ENCODE results near the gene KRTAP29-1.

DNA sequence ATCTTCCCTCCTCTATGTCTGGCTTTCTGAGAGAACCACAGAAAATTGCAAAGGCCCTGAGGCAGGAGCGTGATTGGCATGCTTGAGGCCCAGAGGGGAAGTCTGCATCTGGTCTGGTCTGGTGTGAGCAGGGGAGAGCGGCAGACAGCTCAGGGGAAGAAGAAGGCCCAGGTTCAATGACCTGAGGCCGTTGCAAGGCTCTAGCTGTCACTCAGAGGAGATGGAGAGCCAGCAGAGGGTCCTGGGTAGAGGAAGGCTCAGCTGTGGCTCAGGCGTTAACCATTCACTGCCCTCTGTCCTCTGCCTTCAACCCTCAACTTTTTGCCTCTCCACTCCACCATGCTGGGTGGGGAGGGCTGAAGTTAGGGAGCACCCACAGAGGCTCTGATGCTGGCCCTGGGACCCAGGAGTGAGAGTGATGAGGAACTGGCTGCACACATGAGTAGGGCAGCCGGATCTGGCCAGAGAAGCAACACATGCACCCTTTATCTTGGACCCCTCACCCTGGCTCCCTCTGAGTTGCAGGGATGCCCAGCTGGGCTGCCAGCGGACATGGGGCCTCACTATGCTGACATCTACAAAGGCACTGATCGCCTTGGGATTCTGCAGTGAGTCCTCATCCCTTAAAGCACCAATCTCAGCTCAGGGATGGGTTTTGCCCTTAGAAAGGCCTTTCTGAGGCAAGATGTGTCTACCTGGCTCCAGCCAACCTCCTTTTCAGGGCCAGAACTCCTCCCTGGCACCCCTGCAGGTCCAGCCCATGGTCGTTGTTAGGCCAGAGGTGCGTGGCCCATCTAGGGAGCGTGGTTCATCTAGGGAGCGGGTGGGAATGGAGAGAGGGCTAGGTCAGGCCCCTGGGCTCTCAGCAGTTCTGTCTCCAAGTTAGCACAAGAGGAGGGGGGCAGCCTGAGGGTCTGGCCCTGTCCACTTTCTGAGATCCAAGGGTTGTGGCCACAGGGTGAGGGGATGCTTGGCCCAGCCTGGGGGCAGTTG lies 20.5 kb upstream of the KRTAP29-1 start:
- TF ChIP-seq, protein P1, sequence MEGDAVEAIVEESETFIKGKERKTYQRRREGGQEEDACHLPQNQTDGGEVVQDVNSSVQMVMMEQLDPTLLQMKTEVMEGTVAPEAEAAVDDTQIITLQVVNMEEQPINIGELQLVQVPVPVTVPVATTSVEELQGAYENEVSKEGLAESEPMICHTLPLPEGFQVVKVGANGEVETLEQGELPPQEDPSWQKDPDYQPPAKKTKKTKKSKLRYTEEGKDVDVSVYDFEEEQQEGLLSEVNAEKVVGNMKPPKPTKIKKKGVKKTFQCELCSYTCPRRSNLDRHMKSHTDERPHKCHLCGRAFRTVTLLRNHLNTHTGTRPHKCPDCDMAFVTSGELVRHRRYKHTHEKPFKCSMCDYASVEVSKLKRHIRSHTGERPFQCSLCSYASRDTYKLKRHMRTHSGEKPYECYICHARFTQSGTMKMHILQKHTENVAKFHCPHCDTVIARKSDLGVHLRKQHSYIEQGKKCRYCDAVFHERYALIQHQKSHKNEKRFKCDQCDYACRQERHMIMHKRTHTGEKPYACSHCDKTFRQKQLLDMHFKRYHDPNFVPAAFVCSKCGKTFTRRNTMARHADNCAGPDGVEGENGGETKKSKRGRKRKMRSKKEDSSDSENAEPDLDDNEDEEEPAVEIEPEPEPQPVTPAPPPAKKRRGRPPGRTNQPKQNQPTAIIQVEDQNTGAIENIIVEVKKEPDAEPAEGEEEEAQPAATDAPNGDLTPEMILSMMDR (conservative IDR thresholded peaks at IDR 0.05 in 1 of 2, IDR thresholded peaks at IDR 0.05 in 1 of 2; ENCODE audit: low read depth in 1 of 2, low read length in 2 of 2): no peak
- TF ChIP-seq EZH2 (IDR thresholded peaks at IDR 0.05; ENCODE audit: low read length, missing control alignments): no peak

Measured in fibroblast of lung (primary cell).